GM18861 (cell line): ENCODE results near the gene LDLRAD4.

Experiments used
- ATAC-seq: cut with Tn5 transposase; IDR thresholded peaks from one replicate; pipeline ENCODE4 v1.9.1; 2021; ENCODE audit not compliant: unreplicated experiment

LDLRAD4 gene

GRCh38 chr18:13280070-13280795 is 61.7 kb downstream of the LDLRAD4 start:
- no peak for ATAC-seq

- no peak for ATAC-seq
Observed at GRCh38 chr18:13281406-13281805, 62.8 kb downstream of the LDLRAD4 start.

- ATAC-seq, result no peak
Observed at GRCh38 chr18:13283746-13284145, 65.2 kb downstream of the LDLRAD4 start.

- no peak for ATAC-seq
Observed at GRCh38 chr18:13284330-13285027, 65.9 kb downstream of the LDLRAD4 start.

- no peak for ATAC-seq
Observed at GRCh38 chr18:13285874-13286273, 67.3 kb downstream of the LDLRAD4 start.

GRCh38 chr18:13286456-13287125 is 68.0 kb downstream of the LDLRAD4 start:
- no peak for ATAC-seq

GRCh38 chr18:13287372-13287771 is 68.8 kb downstream of the LDLRAD4 start:
- ATAC-seq, result no peak

- ATAC-seq, result no peak
Observed at GRCh38 chr18:13288509-13289133, 70.1 kb downstream of the LDLRAD4 start.

- no peak for ATAC-seq
Observed at GRCh38 chr18:13289481-13290205, 71.1 kb downstream of the LDLRAD4 start.

GRCh38 chr18:13290856-13291271 is 72.3 kb downstream of the LDLRAD4 start:
- ATAC-seq, result no peak

GRCh38 chr18:13291299-13291698 is 72.7 kb downstream of the LDLRAD4 start:
- ATAC-seq, result no peak

GRCh38 chr18:13291745-13292447 is 73.3 kb downstream of the LDLRAD4 start:
- no peak for ATAC-seq

GRCh38 chr18:13292736-13293135 is 74.2 kb downstream of the LDLRAD4 start:
- ATAC-seq, result no peak

- ATAC-seq, result no peak
Observed at GRCh38 chr18:13294309-13294708, 75.7 kb downstream of the LDLRAD4 start.

GRCh38 chr18:13295894-13296293 is 77.3 kb downstream of the LDLRAD4 start:
- ATAC-seq, result no peak

GRCh38 chr18:13296867-13297574 is 78.5 kb downstream of the LDLRAD4 start:
- ATAC-seq, result no peak

- ATAC-seq, result no peak
Observed at GRCh38 chr18:13298262-13298661, 79.7 kb downstream of the LDLRAD4 start.

- ATAC-seq, result no peak
Observed at GRCh38 chr18:13300029-13300428, 81.5 kb downstream of the LDLRAD4 start.

- no peak for ATAC-seq
Observed at GRCh38 chr18:13300796-13301195, 82.2 kb downstream of the LDLRAD4 start.

- ATAC-seq, result no peak
Observed at GRCh38 chr18:13302040-13302439, 83.5 kb downstream of the LDLRAD4 start.
